NCI-H2196 treated with DMSO at 0.1 percent for 48 hours (cell line): ENCODE measurements around the gene LRRC37A3.
"Not testable (repeated sequence)": the region's sequence is repeated elsewhere in the genome, so short reads cannot be mapped to it uniquely, and the experiment has no call there.

Experiments used
- DNase-seq: peaks from one replicate; lab custom pipeline; 2025; ENCODE audit not compliant: unreplicated experiment; lab: John Stamatoyannopoulos, UW

The LRRC37A3 gene

GRCh38 chr17:64837018-64837761 is 82.1 kb downstream of the LRRC37A3 start:
- DNase-seq = peak; percentile 36

GRCh38 chr17:64836623-64837017 is 82.7 kb downstream of the LRRC37A3 start:
- not testable (repeated sequence) for DNase-seq

- not testable (repeated sequence) for DNase-seq
Measured at GRCh38 chr17:64834060-64834459, 85.2 kb downstream of the LRRC37A3 start.

- not testable (repeated sequence) for DNase-seq
Measured at GRCh38 chr17:64830631-64831040, 88.6 kb downstream of the LRRC37A3 start.

GRCh38 chr17:64829824-64830630 is 89.3 kb downstream of the LRRC37A3 start:
- not testable (repeated sequence) for DNase-seq

- not testable (repeated sequence) for DNase-seq
Measured at GRCh38 chr17:64829068-64829467, 90.2 kb downstream of the LRRC37A3 start.

GRCh38 chr17:64818904-64819303 is 100.4 kb downstream of the LRRC37A3 start:
- not testable (repeated sequence) for DNase-seq

GRCh38 chr17:64815833-64816198 is 103.5 kb downstream of the LRRC37A3 start:
- not testable (repeated sequence) for DNase-seq

- not testable (repeated sequence) for DNase-seq
Measured at GRCh38 chr17:64814993-64815832, 104.1 kb downstream of the LRRC37A3 start.

GRCh38 chr17:64808178-64808977 is 110.9 kb downstream of the LRRC37A3 start:
- DNase-seq = peak; percentile 37
